Nephron (organoid): ENCODE measurements around the gene HIPK4.

ENCODE experiments used
- H3K27ac Mint-ChIP-seq, 3 experiments: 2 replicates each; pipeline ENCODE4 v1.8.0; 2020; ENCODE audit warnings: mixed read lengths in 3 of 3, mild to moderate bottlenecking in 2 of 3, moderate library complexity in 1 of 3
- H3K27me3 Mint-ChIP-seq: 2 replicates; pipeline ENCODE4 v1.8.0; 2021; ENCODE audit warnings: low read depth, mild to moderate bottlenecking, moderate library complexity, mixed read lengths
- H3K36me3 Mint-ChIP-seq: 2 replicates; pipeline ENCODE4 v1.8.0; 2020; ENCODE audit warnings: low read depth, mixed read lengths
- H3K4me1 Mint-ChIP-seq: 2 replicates; pipeline ENCODE4 v1.8.0; 2020; ENCODE audit warnings: mixed read lengths
- H3K4me3 Mint-ChIP-seq, 3 experiments: 2 replicates each; pipeline ENCODE4 v1.8.0; 2020; ENCODE audit warnings: mild to moderate bottlenecking in 3 of 3, mixed read lengths in 3 of 3, moderate library complexity in 2 of 3
- H3K9me3 Mint-ChIP-seq: 2 replicates; pipeline ENCODE4 v1.8.0; 2020; ENCODE audit warnings: mixed read lengths
- CTCF ChIP-seq, 3 experiments: fragments of 200-600 bp; sonication (generic); IDR thresholded peaks; one replicate each; pipeline ENCODE4 v1.5.0; 2021; ENCODE audit warnings: antibody characterized with exemption in 3 of 3; ENCODE audit not compliant: unreplicated experiment in 3 of 3

The HIPK4 gene

GRCh38 chr19:40425450-40426287, 35.7 kb upstream of the HIPK4 start, which contains the start of gene SERTAD1:
TSS of gene SERTAD1 (minus strand) at chr19:40425992. CDS start at chr19:40423546, 2,446 bp downstream.
- TF ChIP-seq CTCF (IDR thresholded peaks at IDR 0.05; ENCODE audit: unreplicated experiment in 3 of 3): peak; percentile 88 to 98 (median 90)
- Mint-ChIP-seq H3K27ac (peak within 1 kb of the TSS; percentile 97 to 100 (median 99)), H3K4me3 (peak within 1 kb of the TSS; percentile 95 to 99 (median 97)), H3K36me3 (peaks cover 6% of the 10 kb centered on the region), H3K4me1 (peaks cover 22% of the 10 kb centered on the region), H3K27me3 (no peaks in the 10 kb centered on the region), H3K9me3 (no peaks in the 10 kb centered on the region)

- H3K4me1 Mint-ChIP-seq: peaks cover 24% of the 10 kb centered on the region
- peak overlapping the region; percentile 95 to 99 (median 97) for H3K4me3 Mint-ChIP-seq
- H3K27ac Mint-ChIP-seq: peak overlapping the region; percentile 97 to 100 (median 97)
- H3K9me3 Mint-ChIP-seq: no peaks in the 10 kb centered on the region
- peaks cover 6% of the 10 kb centered on the region for H3K36me3 Mint-ChIP-seq
- no peak for TF ChIP-seq CTCF (IDR thresholded peaks at IDR 0.05; ENCODE audit: unreplicated experiment in 3 of 3)
- no peaks in the 10 kb centered on the region for H3K27me3 Mint-ChIP-seq
Observed at GRCh38 chr19:40424637-40425449, 34.9 kb upstream of the HIPK4 start.

GRCh38 chr19:40423938-40424337, 34.0 kb upstream of the HIPK4 start:
- Mint-ChIP-seq H3K9me3 (no peaks in the 10 kb centered on the region), H3K27ac (peak overlapping the region; percentile 97 to 100 (median 97)), H3K4me1 (peaks cover 28% of the 10 kb centered on the region), H3K36me3 (peaks cover 6% of the 10 kb centered on the region), H3K4me3 (peak overlapping the region; percentile 67 to 97 (median 95)), H3K27me3 (no peaks in the 10 kb centered on the region)
- no peak for TF ChIP-seq CTCF (IDR thresholded peaks at IDR 0.05; ENCODE audit: unreplicated experiment in 3 of 3)

GRCh38 chr19:40422748-40423566, 33.0 kb upstream of the HIPK4 start:
- TF ChIP-seq CTCF (IDR thresholded peaks at IDR 0.05; ENCODE audit: unreplicated experiment in 3 of 3): no peak
- peak overlapping the region; percentile 83 to 99 (median 98) for H3K27ac Mint-ChIP-seq
- peaks cover 6% of the 10 kb centered on the region for H3K36me3 Mint-ChIP-seq
- no peaks in the 10 kb centered on the region for H3K27me3 Mint-ChIP-seq
- no peaks in the 10 kb centered on the region for H3K9me3 Mint-ChIP-seq
- peak overlapping the region; percentile 34 to 83 (median 78) for H3K4me3 Mint-ChIP-seq
- H3K4me1 Mint-ChIP-seq: peaks cover 33% of the 10 kb centered on the region

- H3K9me3 Mint-ChIP-seq: no peaks in the 10 kb centered on the region
- H3K4me3 Mint-ChIP-seq: peak overlapping the region; percentile 34 to 83 (median 78)
- TF ChIP-seq CTCF (IDR thresholded peaks at IDR 0.05; ENCODE audit: unreplicated experiment in 3 of 3): no peak
- peak overlapping the region; percentile 98 to 99 (median 99) for H3K27ac Mint-ChIP-seq
- H3K4me1 Mint-ChIP-seq: peaks cover 39% of the 10 kb centered on the region
- peaks cover 6% of the 10 kb centered on the region for H3K36me3 Mint-ChIP-seq
- H3K27me3 Mint-ChIP-seq: no peaks in the 10 kb centered on the region
Observed at GRCh38 chr19:40421993-40422747, 32.2 kb upstream of the HIPK4 start.
